GM12878 (cell line): ENCODE results near the gene PTPRM. TPM values are rescaled to one million over a fixed set of nuclear protein-coding genes. Genes with fewer than 3 reads are reported as not detected.

Experiments
- ATAC-seq: fragments of 200-7000 bp; cut with Tn5 transposase; 3 replicates; pipeline ENCODE4 v1.9.1; 2020; ENCODE audit warnings: mild to moderate bottlenecking, moderate library complexity
- BruUV-seq: library from RNA; stranded (reverse); fragments of 400-500 nt; replicated peaks from 2 replicates; lab custom pipeline; 2021; lab: Mats Ljungman, UMichigan
- CTCF ChIA-PET: fragments of 300-600 bp; sonication (Branson Sonifier 250); formaldehyde crosslinking; extraction: SDS; loops from one replicate; lab custom pipeline; 2021; ENCODE audit warnings: inconsistent platforms; lab: Yijun Ruan, JAX
- POLR2A ChIA-PET: fragments of 350-600 bp; formaldehyde crosslinking; extraction: SDS; loops from one replicate; lab custom pipeline; 2021; ENCODE audit warnings: inconsistent platforms; lab: Charles Lee
- RAD21 ChIA-PET: fragments of 300-600 bp; sonication (Branson Sonifier 250); formaldehyde crosslinking; loops from one replicate; lab custom pipeline; 2023; ENCODE audit warnings: antibody characterized with exemption; ENCODE audit not compliant: unreplicated experiment; lab: Charles Lee
- SMC1A ChIA-PET: fragments of 300-600 bp; sonication (Branson Sonifier 250); formaldehyde crosslinking; loops from one replicate; lab custom pipeline; 2023; ENCODE audit not compliant: unreplicated experiment, uncharacterized antibody; lab: Charles Lee
- DNase-seq: peaks from one replicate; pipeline ENCODE4 v3.0.0-alpha.2; 2011; ENCODE audit warnings: low read depth, low spot score
- FAIRE-seq: peaks from 3 replicates; lab custom pipeline; 2011; peaks lifted over from hg19 to GRCh38; lab: Jason Lieb, UNC
- H2AFZ ChIP-seq: 2 replicates; pipeline ENCODE4 v1.6.0; 2011; ENCODE audit warnings: low read depth, low read length, control low read depth; ENCODE audit not compliant: control insufficient read depth
- H3K27ac ChIP-seq: 2 replicates; pipeline ENCODE4 v1.5.1; 2011; ENCODE audit warnings: control low read depth; ENCODE audit not compliant: control insufficient read depth, insufficient read depth
- H3K27me3 ChIP-seq, 2 experiments: replicated peaks in 1 of 2; 2 replicates each; pipeline versions ENCODE4 v1.6.0 to v1.6.1; 2011; ENCODE audit warnings: low read length in 1 of 2; ENCODE audit not compliant: control insufficient read depth in 2 of 2, insufficient read depth in 2 of 2
- H3K36me3 ChIP-seq, 2 experiments: 2 replicates each; pipeline ENCODE4 v1.5.1; 2011; ENCODE audit warnings: low read length in 1 of 2; ENCODE audit not compliant: control insufficient read depth in 2 of 2, insufficient read depth in 2 of 2
- H3K4me1 ChIP-seq: 2 replicates; pipeline ENCODE4 v1.6.1; 2011; ENCODE audit warnings: mild to moderate bottlenecking, low read length, moderate library complexity, mixed read lengths; ENCODE audit not compliant: control insufficient read depth, insufficient read depth
- H3K4me2 ChIP-seq: 2 replicates; pipeline ENCODE4 v1.6.0; 2011; ENCODE audit warnings: control low read depth; ENCODE audit not compliant: control insufficient read depth, insufficient read depth
- H3K4me3 ChIP-seq: fragments of 200-600 bp; sonication (generic); 2 replicates; pipeline ENCODE4 v1.5.1; 2016
- H3K79me2 ChIP-seq: 2 replicates; pipeline ENCODE4 v1.6.0; 2011; ENCODE audit warnings: low read length; ENCODE audit not compliant: control insufficient read depth, insufficient read depth
- H3K9ac ChIP-seq: 2 replicates; pipeline ENCODE4 v1.8.0; 2011; ENCODE audit warnings: low read length, control low read depth, mixed read lengths; ENCODE audit not compliant: control insufficient read depth, insufficient read depth
- H3K9me3 ChIP-seq: replicated peaks from 3 replicates; pipeline ENCODE4 v1.5.1; 2011; ENCODE audit warnings: mild to moderate bottlenecking, low read length; ENCODE audit not compliant: control insufficient read depth, insufficient read depth
- H4K20me1 ChIP-seq: 2 replicates; pipeline ENCODE4 v1.6.0; 2011; ENCODE audit not compliant: control insufficient read depth, insufficient read depth
- BCL11A ChIP-seq: IDR thresholded peaks from 2 replicates; pipeline ENCODE4 v1.6.1; 2011; ENCODE audit warnings: low read depth, low read length
- IKZF2 ChIP-seq, 2 experiments: fragments of 450-650 bp; IDR thresholded peaks; 2 replicates each; pipeline ENCODE4 v1.6.1; 2017; ENCODE audit warnings: mild to moderate bottlenecking in 2 of 2, moderate library complexity in 2 of 2
- KLF5 ChIP-seq: fragments of 450-650 bp; IDR thresholded peaks from 2 replicates; pipeline ENCODE4 v1.6.1; 2014; ENCODE audit warnings: mild to moderate bottlenecking; ENCODE audit not compliant: partially characterized antibody
- NR2C1 ChIP-seq: fragments of 450-650 bp; IDR thresholded peaks from 2 replicates; pipeline ENCODE4 v1.6.1; 2017; ENCODE audit warnings: antibody characterized with exemption, mild to moderate bottlenecking, moderate library complexity
- SMARCA5 ChIP-seq: fragments of 450-650 bp; IDR thresholded peaks from 2 replicates; pipeline ENCODE4 v1.6.1; 2017; ENCODE audit warnings: mild to moderate bottlenecking
- TAF1 ChIP-seq: IDR thresholded peaks from 2 replicates; pipeline ENCODE4 v1.6.1; 2011; ENCODE audit warnings: mild to moderate bottlenecking, low read depth, low read length, borderline replicate concordance
- WRNIP1 ChIP-seq: IDR thresholded peaks from 2 replicates; pipeline ENCODE4 v1.6.1; 2011; ENCODE audit warnings: low read depth, low read length, improper control_type of control experiment, borderline replicate concordance
- WGBS: methylation state at CpG from one replicate; pipeline ENCODE4 v1.1.6; 2016; ENCODE audit warnings: low lambda C conversion rate; ENCODE audit not compliant: insufficient replicate concordance, insufficient coverage; ENCODE audit errors: missing lambda C conversion rate; 5-methylcytosine and 5-hydroxymethylcytosine counted together
- in situ Hi-C: fragments of 300-500 bp; cut with MboI; formaldehyde crosslinking; loops from 9 replicates; pipeline ENCODE4 v1.14.3; 2018; ENCODE audit warnings: mixed read lengths
- intact Hi-C: fragments of 100-400 bp; cut with micrococcal nuclease; formaldehyde crosslinking; loops from one replicate; pipeline ENCODE4 v1.14.2; 2022; ENCODE audit not compliant: unreplicated experiment
- polyA plus RNA-seq, 11 experiments: library from polyadenylated mRNA; depleted of rRNA in 4 of 11; unstranded in 6 of 11; stranded (reverse) in 5 of 11; fragments of >200 nt; fragmentation: Nextera tagmentation in 4 of 11; fragmentation: Illumina TruSeq in 1 of 11; extraction: Ambion mirVana in 4 of 11; extraction: Trizol in 1 of 11; gene quantifications; 1 replicate in 1 of 11; 2 replicates in 10 of 11; pipeline versions ENCODE4 v1.2.1 to v1.2.3, GENCODE V29; 2011 to 2016; ENCODE audit warnings: inconsistent platforms in 2 of 11, missing spikeins in 2 of 11, low read depth in 1 of 11
- total RNA-seq, 4 experiments: library from RNA; depleted of rRNA in 3 of 4; stranded (reverse); fragments of >200 nt in 3 of 4; fragmentation: Illumina TruSeq in 1 of 4; extraction: Trizol in 1 of 4; gene quantifications; 2 replicates each; pipeline versions ENCODE4 v1.2.1 to v1.2.3, GENCODE V29; 2013 to 2021
- TF ChIP-seq, protein P1 (sequence below): fragments of 450-650 bp; IDR thresholded peaks from 2 replicates; pipeline ENCODE4 v1.6.1; 2017; ENCODE audit warnings: mild to moderate bottlenecking, moderate library complexity
- TF ChIP-seq, protein P2 (sequence below): fragments of 450-650 bp; formaldehyde crosslinking; IDR thresholded peaks from 2 replicates; pipeline ENCODE4 v1.4.0; 2022; ENCODE audit warnings: mild to moderate bottlenecking, moderate library complexity
- TF ChIP-seq, protein P3 (sequence below): fragments of 450-650 bp; IDR thresholded peaks from 2 replicates; pipeline ENCODE4 v1.6.1; 2017; ENCODE audit warnings: mild to moderate bottlenecking, moderate library complexity

PTPRM gene
- total and polyA plus RNA-seq, 10 of the 15 experiments (the other 5 are each of a cell fraction or from before 2014, with no cell fraction given) = 0.07 to 22.6 (median 0.60) TPM

DNA sequence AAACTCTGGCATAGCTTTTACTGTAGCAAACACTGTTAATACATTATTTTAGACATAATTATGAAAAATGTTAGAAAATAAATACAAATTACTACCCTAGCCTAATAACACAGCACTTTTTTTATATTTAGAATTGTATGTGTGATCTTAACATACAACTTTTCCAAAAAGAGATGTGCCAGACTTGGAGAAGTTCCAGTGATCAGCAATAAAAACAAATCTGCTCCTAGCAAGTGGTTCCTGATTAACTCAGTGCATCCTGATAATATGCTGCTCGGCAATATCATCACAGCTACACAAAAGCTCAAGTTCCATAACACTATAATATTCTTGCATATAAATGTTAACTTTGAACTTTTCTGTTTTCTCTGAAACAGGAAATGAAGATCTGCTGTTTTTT is 22.4 kb upstream of the PTPRM start (continued):
- TF ChIP-seq TAF1 = no peak

DNA sequence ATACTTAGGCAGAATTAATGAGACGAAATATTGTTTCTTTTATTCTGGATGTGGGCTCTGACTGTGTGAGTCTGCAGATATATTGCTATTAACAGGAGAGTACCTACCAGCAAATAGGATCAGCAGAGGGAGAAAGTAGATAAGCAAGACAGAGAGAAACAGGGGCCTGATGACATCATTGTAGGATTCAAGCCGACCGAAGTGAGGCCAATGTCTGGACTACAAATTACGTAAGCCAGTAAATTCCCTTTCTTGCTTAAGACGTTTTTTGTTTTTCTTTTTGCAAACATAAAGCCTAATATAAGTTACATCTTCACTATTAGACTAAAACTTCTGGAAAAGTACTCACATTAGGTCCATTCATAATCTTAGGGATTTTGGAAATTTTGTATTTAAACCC is 21.4 kb upstream of the PTPRM start:
- no peak overlapping the region for H3K27ac ChIP-seq
- intact Hi-C loops (no loop called here), in situ Hi-C loops (no loop called here)
- no peaks in the 10 kb centered on the region for H3K27me3 ChIP-seq
- H3K9ac ChIP-seq = no peak overlapping the region
- CTCF ChIA-PET = no interaction called here
- 29% methylated on average over 5 of the region's 5 CpGs for WGBS
- no peak overlapping the region for H3K4me3 ChIP-seq
- TF ChIP-seq KLF5 (no peak), NR2C1 (no peak), BCL11A (no peak), SMARCA5 (no peak), IKZF2 (IDR thresholded peaks at IDR 0.05) (no peak), WRNIP1 (no peak)
- TF ChIP-seq, protein P1, sequence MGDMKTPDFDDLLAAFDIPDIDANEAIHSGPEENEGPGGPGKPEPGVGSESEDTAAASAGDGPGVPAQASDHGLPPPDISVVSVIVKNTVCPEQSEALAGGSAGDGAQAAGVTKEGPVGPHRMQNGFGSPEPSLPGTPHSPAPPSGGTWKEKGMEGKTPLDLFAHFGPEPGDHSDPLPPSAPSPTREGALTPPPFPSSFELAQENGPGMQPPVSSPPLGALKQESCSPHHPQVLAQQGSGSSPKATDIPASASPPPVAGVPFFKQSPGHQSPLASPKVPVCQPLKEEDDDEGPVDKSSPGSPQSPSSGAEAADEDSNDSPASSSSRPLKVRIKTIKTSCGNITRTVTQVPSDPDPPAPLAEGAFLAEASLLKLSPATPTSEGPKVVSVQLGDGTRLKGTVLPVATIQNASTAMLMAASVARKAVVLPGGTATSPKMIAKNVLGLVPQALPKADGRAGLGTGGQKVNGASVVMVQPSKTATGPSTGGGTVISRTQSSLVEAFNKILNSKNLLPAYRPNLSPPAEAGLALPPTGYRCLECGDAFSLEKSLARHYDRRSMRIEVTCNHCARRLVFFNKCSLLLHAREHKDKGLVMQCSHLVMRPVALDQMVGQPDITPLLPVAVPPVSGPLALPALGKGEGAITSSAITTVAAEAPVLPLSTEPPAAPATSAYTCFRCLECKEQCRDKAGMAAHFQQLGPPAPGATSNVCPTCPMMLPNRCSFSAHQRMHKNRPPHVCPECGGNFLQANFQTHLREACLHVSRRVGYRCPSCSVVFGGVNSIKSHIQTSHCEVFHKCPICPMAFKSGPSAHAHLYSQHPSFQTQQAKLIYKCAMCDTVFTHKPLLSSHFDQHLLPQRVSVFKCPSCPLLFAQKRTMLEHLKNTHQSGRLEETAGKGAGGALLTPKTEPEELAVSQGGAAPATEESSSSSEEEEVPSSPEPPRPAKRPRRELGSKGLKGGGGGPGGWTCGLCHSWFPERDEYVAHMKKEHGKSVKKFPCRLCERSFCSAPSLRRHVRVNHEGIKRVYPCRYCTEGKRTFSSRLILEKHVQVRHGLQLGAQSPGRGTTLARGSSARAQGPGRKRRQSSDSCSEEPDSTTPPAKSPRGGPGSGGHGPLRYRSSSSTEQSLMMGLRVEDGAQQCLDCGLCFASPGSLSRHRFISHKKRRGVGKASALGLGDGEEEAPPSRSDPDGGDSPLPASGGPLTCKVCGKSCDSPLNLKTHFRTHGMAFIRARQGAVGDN = no peak
- TF ChIP-seq, protein P2, sequence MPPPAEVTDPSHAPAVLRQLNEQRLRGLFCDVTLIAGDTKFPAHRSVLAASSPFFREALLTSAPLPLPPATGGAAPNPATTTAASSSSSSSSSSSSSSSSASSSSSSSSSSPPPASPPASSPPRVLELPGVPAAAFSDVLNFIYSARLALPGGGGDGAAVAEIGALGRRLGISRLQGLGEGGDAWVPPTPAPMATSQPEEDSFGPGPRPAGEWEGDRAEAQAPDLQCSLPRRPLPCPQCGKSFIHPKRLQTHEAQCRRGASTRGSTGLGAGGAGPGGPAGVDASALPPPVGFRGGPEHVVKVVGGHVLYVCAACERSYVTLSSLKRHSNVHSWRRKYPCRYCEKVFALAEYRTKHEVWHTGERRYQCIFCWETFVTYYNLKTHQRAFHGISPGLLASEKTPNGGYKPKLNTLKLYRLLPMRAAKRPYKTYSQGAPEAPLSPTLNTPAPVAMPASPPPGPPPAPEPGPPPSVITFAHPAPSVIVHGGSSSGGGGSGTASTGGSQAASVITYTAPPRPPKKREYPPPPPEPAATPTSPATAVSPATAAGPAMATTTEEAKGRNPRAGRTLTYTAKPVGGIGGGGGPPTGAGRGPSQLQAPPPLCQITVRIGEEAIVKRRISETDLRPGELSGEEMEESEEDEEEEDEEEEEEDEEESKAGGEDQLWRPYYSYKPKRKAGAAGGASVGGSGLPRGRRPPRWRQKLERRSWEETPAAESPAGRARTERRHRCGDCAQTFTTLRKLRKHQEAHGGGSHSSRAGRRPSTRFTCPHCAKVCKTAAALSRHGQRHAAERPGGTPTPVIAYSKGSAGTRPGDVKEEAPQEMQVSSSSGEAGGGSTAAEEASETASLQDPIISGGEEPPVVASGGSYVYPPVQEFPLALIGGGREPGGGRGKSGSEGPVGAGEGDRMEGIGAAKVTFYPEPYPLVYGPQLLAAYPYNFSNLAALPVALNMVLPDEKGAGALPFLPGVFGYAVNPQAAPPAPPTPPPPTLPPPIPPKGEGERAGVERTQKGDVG (CRISPR knock-in tag) = no peak
- TF ChIP-seq, protein P3, sequence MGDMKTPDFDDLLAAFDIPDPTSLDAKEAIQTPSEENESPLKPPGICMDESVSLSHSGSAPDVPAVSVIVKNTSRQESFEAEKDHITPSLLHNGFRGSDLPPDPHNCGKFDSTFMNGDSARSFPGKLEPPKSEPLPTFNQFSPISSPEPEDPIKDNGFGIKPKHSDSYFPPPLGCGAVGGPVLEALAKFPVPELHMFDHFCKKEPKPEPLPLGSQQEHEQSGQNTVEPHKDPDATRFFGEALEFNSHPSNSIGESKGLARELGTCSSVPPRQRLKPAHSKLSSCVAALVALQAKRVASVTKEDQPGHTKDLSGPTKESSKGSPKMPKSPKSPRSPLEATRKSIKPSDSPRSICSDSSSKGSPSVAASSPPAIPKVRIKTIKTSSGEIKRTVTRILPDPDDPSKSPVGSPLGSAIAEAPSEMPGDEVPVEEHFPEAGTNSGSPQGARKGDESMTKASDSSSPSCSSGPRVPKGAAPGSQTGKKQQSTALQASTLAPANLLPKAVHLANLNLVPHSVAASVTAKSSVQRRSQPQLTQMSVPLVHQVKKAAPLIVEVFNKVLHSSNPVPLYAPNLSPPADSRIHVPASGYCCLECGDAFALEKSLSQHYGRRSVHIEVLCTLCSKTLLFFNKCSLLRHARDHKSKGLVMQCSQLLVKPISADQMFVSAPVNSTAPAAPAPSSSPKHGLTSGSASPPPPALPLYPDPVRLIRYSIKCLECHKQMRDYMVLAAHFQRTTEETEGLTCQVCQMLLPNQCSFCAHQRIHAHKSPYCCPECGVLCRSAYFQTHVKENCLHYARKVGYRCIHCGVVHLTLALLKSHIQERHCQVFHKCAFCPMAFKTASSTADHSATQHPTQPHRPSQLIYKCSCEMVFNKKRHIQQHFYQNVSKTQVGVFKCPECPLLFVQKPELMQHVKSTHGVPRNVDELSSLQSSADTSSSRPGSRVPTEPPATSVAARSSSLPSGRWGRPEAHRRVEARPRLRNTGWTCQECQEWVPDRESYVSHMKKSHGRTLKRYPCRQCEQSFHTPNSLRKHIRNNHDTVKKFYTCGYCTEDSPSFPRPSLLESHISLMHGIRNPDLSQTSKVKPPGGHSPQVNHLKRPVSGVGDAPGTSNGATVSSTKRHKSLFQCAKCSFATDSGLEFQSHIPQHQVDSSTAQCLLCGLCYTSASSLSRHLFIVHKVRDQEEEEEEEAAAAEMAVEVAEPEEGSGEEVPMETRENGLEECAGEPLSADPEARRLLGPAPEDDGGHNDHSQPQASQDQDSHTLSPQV = no peak
- no peak overlapping the region for H3K4me2 ChIP-seq
- no peaks in the 10 kb centered on the region for H3K79me2 ChIP-seq
- H3K36me3 ChIP-seq = no peaks in the 10 kb centered on the region
- RAD21 ChIA-PET = no interaction called here
- SMC1A ChIA-PET = interaction anchor here (0.6 kb wide), 1 partner anchor 19 kb away, joined by 3 read pairs; no protein-coding TSS in a partner anchor
- H3K4me1 ChIP-seq = no peaks in the 10 kb centered on the region
- BruUV-seq = no TSS peak
- DNase-seq = no peak
- no peak for FAIRE-seq
- no peaks in the 10 kb centered on the region for H4K20me1 ChIP-seq
- no peak overlapping the region for H2AFZ ChIP-seq
- ATAC-seq = no peak
- no peaks in the 10 kb centered on the region for H3K9me3 ChIP-seq
- POLR2A ChIA-PET = no interaction called here
